ENCODE results near the gene GXYLT2.

GXYLT2 gene

GRCh38 chr3:72887705-72888545 is at the start of gene GXYLT2:
Gene GXYLT2 (plus strand): TSS chr3:72888046. CDS start chr3:72888234, 188 bp downstream.
- DNase-seq (ENCODE audit: low spot score), result no peak

GRCh38 chr3:72839057-72839456 is 48.8 kb upstream of the GXYLT2 start:
- DNase-seq (ENCODE audit: low spot score), result no peak

GRCh38 chr3:72844436-72844993 is 43.3 kb upstream of the GXYLT2 start:
- DNase-seq (ENCODE audit: low spot score), result no peak

GRCh38 chr3:72846166-72846565 is 41.7 kb upstream of the GXYLT2 start:
- DNase-seq (ENCODE audit: low spot score), result no peak

- no peak for DNase-seq (ENCODE audit: low spot score)
These were observed 40.6 kb upstream of the GXYLT2 start for GRCh38 chr3:72847282-72847681.

- peak; percentile 94 for DNase-seq (ENCODE audit: low spot score)
These were observed 39.8 kb upstream of the GXYLT2 start, which contains the start of gene SHQ1 for GRCh38 chr3:72847751-72848702. Gene SHQ1 (minus strand): TSS chr3:72848445. CDS start chr3:72848340, 105 bp downstream.

GRCh38 chr3:72848703-72849081 is 39.2 kb upstream of the GXYLT2 start:
- DNase-seq (ENCODE audit: low spot score), result peak; percentile 24

GRCh38 chr3:72855001-72855400 is 32.8 kb upstream of the GXYLT2 start:
- DNase-seq (ENCODE audit: low spot score), result no peak

GRCh38 chr3:72860053-72860452 is 27.8 kb upstream of the GXYLT2 start:
- DNase-seq (ENCODE audit: low spot score), result no peak

GRCh38 chr3:72860846-72861245 is 27.0 kb upstream of the GXYLT2 start:
- no peak for DNase-seq (ENCODE audit: low spot score)

GRCh38 chr3:72862314-72863090 is 25.3 kb upstream of the GXYLT2 start:
- no peak for DNase-seq (ENCODE audit: low spot score)

GRCh38 chr3:72872183-72872582 is 15.7 kb upstream of the GXYLT2 start:
- DNase-seq (ENCODE audit: low spot score), result no peak

- no peak for DNase-seq (ENCODE audit: low spot score)
These were observed 522 bp upstream of the GXYLT2 start for GRCh38 chr3:72887343-72887704.

GRCh38 chr3:72888546-72889309 is 882 bp downstream of the GXYLT2 start:
- DNase-seq (ENCODE audit: low spot score), result no peak

GRCh38 chr3:72889310-72890165 is 1.7 kb downstream of the GXYLT2 start:
- DNase-seq (ENCODE audit: low spot score), result no peak

GRCh38 chr3:72890166-72890925 is 2.5 kb downstream of the GXYLT2 start:
- no peak for DNase-seq (ENCODE audit: low spot score)

- DNase-seq (ENCODE audit: low spot score), result no peak
These were observed 3.4 kb downstream of the GXYLT2 start for GRCh38 chr3:72891053-72891855.

GRCh38 chr3:72892081-72892775 is 4.4 kb downstream of the GXYLT2 start:
- DNase-seq (ENCODE audit: low spot score), result no peak

Data from CD4-positive, alpha-beta T cell treated with Interleukin-6 at 100 ng/mL for 8 hours (primary cell).